ENCODE results near the gene SPRR2E. TPM values are rescaled to one million over a fixed set of nuclear protein-coding genes. Genes with fewer than 3 reads are reported as not detected.

Gene SPRR2E
- total and polyA plus RNA-seq, 2 experiments from 2014 or later = not detected

GRCh38 chr1:153095764-153096163 is 1.4 kb upstream of the SPRR2E start:
- Histone ChIP-seq H3K27ac (no peak overlapping the region), H3K4me1 (ENCODE audit: insufficient read depth) (no peaks in the 10 kb centered on the region), H3K27me3 (no peaks in the 10 kb centered on the region), H4K20me1 (ENCODE audit: insufficient read depth, poor library complexity, severe bottlenecking) (no peaks in the 10 kb centered on the region), H3K79me2 (no peaks in the 10 kb centered on the region), H3K36me3 (replicated peaks; ENCODE audit: insufficient read depth, low read depth) (no peaks in the 10 kb centered on the region), H3K9me2 (replicated peaks; ENCODE audit: insufficient read depth) (no peaks in the 10 kb centered on the region), H3K4me3 (no peak overlapping the region), H3K4me2 (no peak overlapping the region), H2AFZ (no peak overlapping the region), H3K9me3 (ENCODE audit: low read depth) (no peaks in the 10 kb centered on the region)
- no peak for TF ChIP-seq CTCF (IDR thresholded peaks at IDR 0.05; ENCODE audit: poor library complexity)
- TF ChIP-seq EZH2 (IDR thresholded peaks at IDR 0.05; ENCODE audit: borderline replicate concordance) = no peak
- no peak for TF ChIP-seq EZH2phosphoT487 (IDR thresholded peaks at IDR 0.05; ENCODE audit: low read depth, severe bottlenecking, unreplicated experiment)
- DNase-seq (ENCODE audit: low spot score) = no peak

GRCh38 chr1:153087652-153088051 is 6.7 kb downstream of the SPRR2E start:
- DNase-seq (ENCODE audit: low spot score) = no peak
- H3K4me1 ChIP-seq (ENCODE audit: insufficient read depth) = no peaks in the 10 kb centered on the region
- no peaks in the 10 kb centered on the region for H3K36me3 ChIP-seq (replicated peaks; ENCODE audit: insufficient read depth, low read depth)
- no peaks in the 10 kb centered on the region for H3K9me2 ChIP-seq (replicated peaks; ENCODE audit: insufficient read depth)
- no peaks in the 10 kb centered on the region for H3K27me3 ChIP-seq
- H3K4me2 ChIP-seq = no peak overlapping the region
- no peak overlapping the region for H3K4me3 ChIP-seq
- no peak overlapping the region for H3K27ac ChIP-seq
- no peaks in the 10 kb centered on the region for H4K20me1 ChIP-seq (ENCODE audit: insufficient read depth, poor library complexity, severe bottlenecking)
- no peaks in the 10 kb centered on the region for H3K9me3 ChIP-seq (ENCODE audit: low read depth)
- TF ChIP-seq CTCF (IDR thresholded peaks at IDR 0.05; ENCODE audit: poor library complexity) (no peak), EZH2 (IDR thresholded peaks at IDR 0.05; ENCODE audit: borderline replicate concordance) (no peak), EZH2phosphoT487 (IDR thresholded peaks at IDR 0.05; ENCODE audit: low read depth, severe bottlenecking, unreplicated experiment) (no peak)
- no peak overlapping the region for H2AFZ ChIP-seq
- no peaks in the 10 kb centered on the region for H3K79me2 ChIP-seq
- 87% methylated on average over 1 of the region's 1 CpG for WGBS (ENCODE audit: low lambda C conversion rate, missing lambda C conversion rate)

GRCh38 chr1:153081736-153082135 is 12.6 kb downstream of the SPRR2E start:
- no peak overlapping the region for H3K27ac ChIP-seq
- 56% methylated on average over 3 of the region's 3 CpGs for WGBS (ENCODE audit: low lambda C conversion rate, missing lambda C conversion rate)

More at GRCh38 chr1:153081736-153082135, 12.6 kb downstream of the SPRR2E start:
- Histone ChIP-seq H3K4me3 (no peak overlapping the region), H3K9me3 (ENCODE audit: low read depth) (no peaks in the 10 kb centered on the region), H4K20me1 (ENCODE audit: insufficient read depth, poor library complexity, severe bottlenecking) (no peaks in the 10 kb centered on the region), H3K27me3 (no peaks in the 10 kb centered on the region), H3K4me2 (no peak overlapping the region), H2AFZ (no peak overlapping the region), H3K36me3 (replicated peaks; ENCODE audit: insufficient read depth, low read depth) (no peaks in the 10 kb centered on the region), H3K4me1 (ENCODE audit: insufficient read depth) (no peaks in the 10 kb centered on the region), H3K79me2 (no peaks in the 10 kb centered on the region), H3K9me2 (replicated peaks; ENCODE audit: insufficient read depth) (no peaks in the 10 kb centered on the region)
- DNase-seq (ENCODE audit: low spot score) = no peak
- TF ChIP-seq CTCF (IDR thresholded peaks at IDR 0.05; ENCODE audit: poor library complexity) (no peak), EZH2phosphoT487 (IDR thresholded peaks at IDR 0.05; ENCODE audit: low read depth, severe bottlenecking, unreplicated experiment) (no peak), EZH2 (IDR thresholded peaks at IDR 0.05; ENCODE audit: borderline replicate concordance) (no peak)
